GM12874 (cell line): ENCODE data around the gene MICALL2.

ENCODE experiments used
- TF ChIP-seq, protein P1 (sequence below): IDR thresholded peaks from 2 replicates; pipeline ENCODE4 v1.5.1; 2011; ENCODE audit warnings: low read depth, mild to moderate bottlenecking, control low read depth, low read length, moderate library complexity; ENCODE audit not compliant: insufficient read depth

The MICALL2 gene

DNA sequence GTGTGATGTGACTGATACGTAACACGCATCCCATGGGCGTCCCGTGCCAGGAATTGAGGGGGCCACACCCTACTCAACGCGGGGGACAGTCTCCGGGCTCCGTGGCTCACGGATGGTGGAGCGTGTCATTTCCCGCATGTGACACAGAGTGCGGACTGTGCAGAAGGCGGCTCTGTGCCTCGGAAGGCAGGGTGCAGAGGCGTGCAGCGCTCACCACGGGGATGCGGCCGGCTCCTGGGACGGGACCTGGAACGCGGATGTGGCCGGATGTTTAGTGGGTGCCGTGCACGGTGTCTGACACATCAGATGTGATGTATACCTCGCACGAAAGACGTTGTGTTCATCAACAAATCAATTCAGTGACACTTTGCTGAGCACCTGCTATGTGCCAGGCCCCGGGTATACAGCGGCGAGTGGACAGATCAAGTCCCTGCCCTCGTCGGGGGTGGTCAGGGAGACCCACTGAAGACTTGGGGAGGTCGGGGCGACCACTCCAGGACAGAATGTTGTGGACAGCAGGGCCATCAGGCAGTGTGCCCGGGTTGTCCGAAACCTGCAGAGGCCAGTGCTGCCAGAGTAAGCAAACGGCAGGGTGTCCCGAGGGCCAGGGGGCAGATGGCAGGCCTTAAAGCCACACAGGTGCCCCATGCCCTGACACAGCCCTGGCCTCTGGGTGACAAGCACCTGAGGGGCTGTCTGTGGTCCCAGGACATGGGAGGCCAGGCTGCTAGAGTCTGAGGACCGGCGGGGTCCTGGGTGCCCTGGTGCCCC is 38.1 kb downstream of the MICALL2 start:
- TF ChIP-seq, protein P1, sequence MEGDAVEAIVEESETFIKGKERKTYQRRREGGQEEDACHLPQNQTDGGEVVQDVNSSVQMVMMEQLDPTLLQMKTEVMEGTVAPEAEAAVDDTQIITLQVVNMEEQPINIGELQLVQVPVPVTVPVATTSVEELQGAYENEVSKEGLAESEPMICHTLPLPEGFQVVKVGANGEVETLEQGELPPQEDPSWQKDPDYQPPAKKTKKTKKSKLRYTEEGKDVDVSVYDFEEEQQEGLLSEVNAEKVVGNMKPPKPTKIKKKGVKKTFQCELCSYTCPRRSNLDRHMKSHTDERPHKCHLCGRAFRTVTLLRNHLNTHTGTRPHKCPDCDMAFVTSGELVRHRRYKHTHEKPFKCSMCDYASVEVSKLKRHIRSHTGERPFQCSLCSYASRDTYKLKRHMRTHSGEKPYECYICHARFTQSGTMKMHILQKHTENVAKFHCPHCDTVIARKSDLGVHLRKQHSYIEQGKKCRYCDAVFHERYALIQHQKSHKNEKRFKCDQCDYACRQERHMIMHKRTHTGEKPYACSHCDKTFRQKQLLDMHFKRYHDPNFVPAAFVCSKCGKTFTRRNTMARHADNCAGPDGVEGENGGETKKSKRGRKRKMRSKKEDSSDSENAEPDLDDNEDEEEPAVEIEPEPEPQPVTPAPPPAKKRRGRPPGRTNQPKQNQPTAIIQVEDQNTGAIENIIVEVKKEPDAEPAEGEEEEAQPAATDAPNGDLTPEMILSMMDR: no peak

DNA sequence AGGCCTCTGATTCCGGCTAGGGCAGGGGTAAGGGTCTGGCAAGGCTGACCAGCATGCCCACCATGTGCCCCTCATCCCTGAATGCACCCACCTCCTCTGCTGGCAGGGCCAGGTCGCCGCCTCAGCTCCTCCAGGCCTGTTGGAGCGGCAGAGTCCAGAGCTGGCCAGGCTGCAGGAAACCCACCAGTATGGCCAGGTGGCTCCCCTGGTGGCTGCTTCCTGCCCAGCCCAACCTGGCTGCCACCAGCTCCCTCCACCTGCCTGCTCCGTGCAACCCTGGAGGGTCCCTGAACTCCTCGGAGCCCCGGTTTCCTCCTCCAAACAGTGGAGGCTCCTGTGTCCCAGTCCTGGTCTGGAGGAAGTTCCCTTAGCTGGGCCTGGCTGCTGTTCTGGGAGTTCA is 39.6 kb downstream of the MICALL2 start:
- TF ChIP-seq, protein P1: no peak

DNA sequence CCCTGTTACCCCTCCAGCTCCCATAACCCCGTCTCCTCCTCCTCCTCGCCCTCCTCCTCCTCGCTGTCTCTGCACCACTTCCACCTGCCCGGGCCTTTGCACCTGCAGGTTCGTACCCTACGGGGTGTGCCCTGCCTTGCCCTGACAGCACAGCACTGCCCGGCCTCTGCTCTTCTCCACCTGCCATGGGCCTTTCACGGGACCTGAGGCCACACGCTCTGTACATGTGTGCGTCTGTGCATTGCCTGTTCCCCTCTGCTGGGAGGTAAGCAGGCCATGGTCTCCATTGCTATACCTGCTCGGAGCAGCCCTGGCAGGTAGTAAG is 40.0 kb downstream of the MICALL2 start:
- TF ChIP-seq, protein P1: no peak

DNA sequence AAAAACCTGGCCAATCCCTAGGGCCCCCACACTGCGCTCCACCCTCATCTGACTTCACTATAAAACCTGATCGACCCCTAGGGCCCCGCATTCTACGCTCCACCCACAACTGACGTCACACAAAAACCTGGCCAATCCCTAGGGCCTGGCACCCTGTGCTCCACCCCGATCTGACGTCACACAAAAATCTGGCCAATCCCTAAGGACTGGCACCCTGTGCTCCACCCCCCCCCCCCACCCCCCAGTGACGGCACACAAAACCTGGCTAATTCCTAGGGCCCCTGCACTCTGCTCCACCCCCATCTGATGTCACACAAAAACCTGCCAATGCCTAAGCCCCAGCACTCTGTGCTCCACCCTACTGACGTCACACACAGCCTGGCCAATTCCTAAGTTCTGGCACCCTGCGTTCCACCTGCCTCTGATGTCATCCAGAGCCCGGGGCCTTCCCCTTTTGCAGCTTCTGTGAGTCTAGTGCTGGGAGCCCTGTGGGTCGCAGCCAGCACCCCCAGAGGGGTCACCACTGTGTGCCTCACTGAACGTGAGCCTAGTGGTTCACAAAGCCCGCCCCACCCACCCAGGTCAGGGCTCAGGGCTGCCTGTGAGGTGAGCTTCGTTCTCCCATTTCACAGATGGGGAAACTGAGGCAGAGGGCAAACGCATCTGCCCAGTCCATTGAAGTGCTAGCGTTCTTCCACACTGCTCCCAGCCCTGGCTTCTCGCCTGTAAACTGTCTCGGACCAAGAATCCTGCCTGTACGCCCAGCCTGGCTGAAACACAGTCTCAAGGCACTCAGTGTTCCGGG is 40.6 kb downstream of the MICALL2 start:
- TF ChIP-seq, protein P1: no peak

DNA sequence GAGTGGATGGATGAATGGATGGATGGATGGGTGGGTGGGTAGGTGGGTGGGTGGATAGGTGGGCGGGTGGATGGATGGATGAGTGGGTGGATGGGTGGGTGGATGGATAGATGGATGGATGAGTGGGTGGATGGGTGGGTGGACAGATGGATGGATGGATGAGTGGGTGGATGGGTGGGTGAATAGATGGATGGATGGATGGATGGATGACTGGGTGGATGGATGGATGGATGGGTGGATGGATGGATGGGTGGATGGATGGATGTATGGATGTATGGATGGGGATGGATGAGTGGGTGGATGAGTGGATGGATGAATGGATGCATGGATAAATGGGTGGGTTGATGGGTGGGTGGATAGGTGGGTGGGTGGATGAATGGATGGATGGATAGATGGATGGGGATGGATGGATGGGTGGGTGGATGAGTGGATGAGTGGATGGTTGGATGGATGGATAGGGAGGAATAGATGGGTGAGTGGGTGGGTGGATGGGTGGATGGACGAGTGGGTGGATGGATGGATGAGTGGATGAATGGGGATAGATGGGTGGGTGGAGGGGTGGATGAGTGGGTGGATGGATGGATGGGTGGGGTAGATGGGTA is 43.8 kb downstream of the MICALL2 start:
- TF ChIP-seq, protein P1: no peak

DNA sequence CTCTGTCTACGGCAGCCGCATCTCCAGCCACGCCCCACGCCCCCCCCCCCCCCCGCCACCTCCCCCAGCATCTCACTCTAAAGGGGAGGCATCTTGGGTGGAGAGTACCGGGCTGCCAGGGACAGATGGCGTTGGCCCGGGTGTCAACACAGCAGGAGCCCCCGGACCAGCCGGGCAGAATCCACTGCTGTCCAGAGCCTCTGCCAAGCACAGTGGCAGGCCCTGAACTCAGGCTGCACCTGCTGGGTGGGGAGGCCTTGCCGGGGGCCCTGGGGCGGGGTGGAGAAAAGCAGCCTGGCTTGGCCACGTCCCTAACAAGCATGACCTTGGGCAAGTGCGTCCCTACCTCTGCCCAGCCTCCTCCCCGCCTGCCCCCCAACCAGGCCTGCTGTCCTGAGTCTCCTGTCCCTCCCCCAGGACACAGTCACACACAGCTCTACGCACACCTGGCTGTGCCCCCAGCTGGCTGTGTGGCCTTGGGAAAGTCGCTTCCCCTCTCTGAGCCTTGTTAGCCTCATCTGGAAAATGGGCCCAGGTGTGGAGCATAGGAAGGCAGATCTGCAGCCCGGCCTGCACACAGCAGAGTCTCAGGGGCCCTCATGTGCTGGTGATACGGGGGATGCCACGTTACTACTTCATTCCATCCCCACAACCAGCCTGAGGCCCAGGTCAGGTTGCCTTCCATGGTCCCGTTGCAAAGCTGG is 45.2 kb downstream of the MICALL2 start:
- TF ChIP-seq, protein P1: no peak
